HepG2 (cell line): ENCODE data around the gene CNTF. TPM values are rescaled to one million over a fixed set of nuclear protein-coding genes. Genes with fewer than 3 reads are reported as not detected.

Experiments used
- ELF1 ChIP-seq: sonication (generic); formaldehyde crosslinking; IDR thresholded peaks from 2 replicates; pipeline ENCODE4 v1.4.0; 2020; ENCODE audit warnings: missing genetic modification reagents
- ERF ChIP-seq: IDR thresholded peaks from 2 replicates; pipeline ENCODE4 v1.6.1; 2018; ENCODE audit warnings: missing biosample characterization, missing genetic modification reagents
- GATAD2A ChIP-seq: IDR thresholded peaks from 2 replicates; pipeline ENCODE4 v1.6.1; 2016
- JUN ChIP-seq: sonication (generic); formaldehyde crosslinking; IDR thresholded peaks from 2 replicates; pipeline ENCODE4 v1.4.0; 2020; ENCODE audit warnings: mild to moderate bottlenecking, missing genetic modification reagents
- KMT2A ChIP-seq: sonication (generic); formaldehyde crosslinking; IDR thresholded peaks from 2 replicates; pipeline ENCODE4 v1.4.0; 2020; ENCODE audit warnings: missing genetic modification reagents
- NCOA5 ChIP-seq: sonication (generic); formaldehyde crosslinking; IDR thresholded peaks from 2 replicates; pipeline ENCODE4 v1.4.0; 2020; ENCODE audit warnings: missing genetic modification reagents
- NFE2L2 ChIP-seq: fragments of 150-350 bp; IDR thresholded peaks from 2 replicates; pipeline ENCODE4 v1.6.1; 2014; ENCODE audit warnings: low read length
- PAX8 ChIP-seq: sonication (generic); formaldehyde crosslinking; IDR thresholded peaks from 2 replicates; pipeline ENCODE4 v1.8.0; 2022; ENCODE audit warnings: mild to moderate bottlenecking, missing genetic modification reagents, borderline replicate concordance
- PCBP1 ChIP-seq: fragments of 200-400 bp; formaldehyde crosslinking; IDR thresholded peaks from 2 replicates; pipeline ENCODE4 v1.6.1; 2017; ENCODE audit warnings: mild to moderate bottlenecking, low read depth, low read length, borderline replicate concordance
- SP2 ChIP-seq: sonication (generic); formaldehyde crosslinking; IDR thresholded peaks from 2 replicates; pipeline ENCODE4 v1.5.1; 2020; ENCODE audit warnings: mild to moderate bottlenecking, missing genetic modification reagents
- SRSF9 ChIP-seq: fragments of 200-400 bp; formaldehyde crosslinking; IDR thresholded peaks from 2 replicates; pipeline ENCODE4 v1.6.1; 2018; ENCODE audit warnings: borderline replicate concordance, mild to moderate bottlenecking, low read depth, low read length; ENCODE audit not compliant: insufficient read depth, poor library complexity, severe bottlenecking
- TBP ChIP-seq: sonication (generic); formaldehyde crosslinking; IDR thresholded peaks from 2 replicates; pipeline ENCODE4 v1.5.0; 2020; ENCODE audit warnings: missing genetic modification reagents
- TBX3 ChIP-seq: fragments of 450-650 bp; IDR thresholded peaks from 2 replicates; pipeline ENCODE4 v1.6.1; 2017; ENCODE audit warnings: antibody characterized with exemption, mild to moderate bottlenecking, inconsistent platforms, borderline replicate concordance
- TEAD3 ChIP-seq: optimal IDR thresholded peaks from 2 replicates; pipeline ENCODE3; 2016; ENCODE audit warnings: borderline replicate concordance
- XRCC5 ChIP-seq: fragments of 200-400 bp; formaldehyde crosslinking; optimal IDR thresholded peaks from 2 replicates; pipeline ENCODE3; 2017; ENCODE audit warnings: mild to moderate bottlenecking, low read length
- YEATS2 ChIP-seq: sonication (generic); formaldehyde crosslinking; IDR thresholded peaks from 2 replicates; pipeline ENCODE4 v1.4.0; 2020; ENCODE audit warnings: missing genetic modification reagents, borderline replicate concordance
- ZBTB3 ChIP-seq: sonication (generic); formaldehyde crosslinking; IDR thresholded peaks from 2 replicates; pipeline ENCODE4 v1.4.0; 2020; ENCODE audit warnings: low read depth, mild to moderate bottlenecking, moderate library complexity, missing genetic modification reagents, borderline replicate concordance
- ZFP1 ChIP-seq: IDR thresholded peaks from 2 replicates; pipeline ENCODE4 v1.6.1; 2016
- ZFP62 ChIP-seq: sonication (generic); formaldehyde crosslinking; IDR thresholded peaks from 2 replicates; pipeline ENCODE4 v1.4.0; 2020; ENCODE audit warnings: missing genetic modification reagents
- ZNF598 ChIP-seq: sonication (generic); formaldehyde crosslinking; IDR thresholded peaks from 2 replicates; pipeline ENCODE4 v1.5.1; 2020; ENCODE audit warnings: mild to moderate bottlenecking, missing genetic modification reagents, borderline replicate concordance
- ZNF724P ChIP-seq: sonication (generic); formaldehyde crosslinking; IDR thresholded peaks from 2 replicates; pipeline ENCODE4 v1.8.0; 2022; ENCODE audit warnings: missing genetic modification reagents, borderline replicate concordance
- ZSCAN30 ChIP-seq: sonication (generic); formaldehyde crosslinking; IDR thresholded peaks from 2 replicates; pipeline ENCODE4 v1.5.0; 2020; ENCODE audit warnings: mild to moderate bottlenecking, missing genetic modification reagents
- polyA plus RNA-seq, 8 experiments: library from polyadenylated mRNA; depleted of rRNA in 3 of 8; stranded (reverse) in 7 of 8; unstranded in 1 of 8; fragments of >200 nt; fragmentation: Illumina TruSeq in 4 of 8; extraction: Trizol in 4 of 8; gene quantifications; 2 replicates each; pipeline versions ENCODE4 v1.2.1 to v1.2.3, GENCODE V29; 2011 to 2016; ENCODE audit warnings: low read depth in 4 of 8, missing spikeins in 1 of 8, mixed read lengths in 1 of 8; ENCODE audit not compliant: insufficient read depth in 1 of 8
- total RNA-seq, 5 experiments: library from RNA; depleted of rRNA; stranded (reverse); fragments of >200 nt; fragmentation: Illumina TruSeq; extraction: Trizol; gene quantifications; 2 replicates each; pipeline ENCODE4 v1.2.3, GENCODE V29; 2016; ENCODE audit warnings: low read depth in 1 of 5
- TF ChIP-seq, protein P1 (sequence below): sonication (generic); formaldehyde crosslinking; IDR thresholded peaks from 2 replicates; pipeline ENCODE4 v1.5.0; 2020; ENCODE audit warnings: mild to moderate bottlenecking, missing genetic modification reagents, borderline replicate concordance
- TF ChIP-seq, protein P2 (sequence below): sonication (generic); formaldehyde crosslinking; IDR thresholded peaks from 2 replicates; pipeline ENCODE4 v1.4.0; 2020; ENCODE audit warnings: mild to moderate bottlenecking, missing genetic modification reagents
- TF ChIP-seq, protein P3 (sequence below): sonication (generic); formaldehyde crosslinking; conservative IDR thresholded peaks from 2 replicates; pipeline ENCODE4 v1.4.0; 2020; ENCODE audit warnings: missing genetic modification reagents
- TF ChIP-seq, protein P4 (sequence below): sonication (generic); formaldehyde crosslinking; IDR thresholded peaks from 2 replicates; pipeline ENCODE4 v1.4.0; 2020; ENCODE audit warnings: missing genetic modification reagents; ENCODE audit errors: not compliant biosample characterization

CNTF gene
- total and polyA plus RNA-seq, 2 of the 13 experiments (the other 11 are each of a cell fraction or from before 2014, with no cell fraction given) = 0.51 to 2.3 TPM

DNA sequence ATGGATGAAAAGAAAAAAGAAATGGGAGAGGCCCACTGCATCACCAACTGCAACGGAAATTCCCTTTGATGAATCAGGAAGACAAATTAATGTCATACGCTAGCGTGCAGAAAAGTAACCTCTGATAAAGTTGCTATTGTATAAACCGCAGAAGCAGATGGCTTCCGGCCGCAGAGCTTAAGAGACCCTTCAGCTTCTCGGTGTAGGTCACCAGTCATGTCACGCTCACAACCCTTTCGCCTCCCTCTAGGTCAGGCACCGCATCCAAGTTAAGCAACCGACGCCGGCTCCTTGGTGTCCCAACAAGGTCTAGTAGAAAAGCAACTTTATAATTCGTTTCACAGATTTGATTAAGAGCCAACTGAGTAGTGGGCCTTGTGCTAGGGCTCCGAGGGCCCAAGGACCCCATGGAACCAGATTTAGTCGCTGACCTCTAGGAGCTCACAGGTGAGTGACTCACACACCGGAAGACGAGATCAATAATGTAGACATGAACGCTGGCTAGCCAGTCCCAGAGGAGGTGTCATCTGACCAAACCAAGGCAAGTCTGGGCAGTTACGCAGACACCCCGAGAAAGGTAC is 44.8 kb upstream of the CNTF start (continued):
- no peak for TF ChIP-seq ZBTB3 (CRISPR knock-in tag)
- 0 out of 2 replicates have a peak, but pooled peaks have one; percentile 73 for TF ChIP-seq YEATS2
- no peak for TF ChIP-seq TBP (CRISPR knock-in tag)
- no peak for TF ChIP-seq TEAD3 (CRISPR knock-in tag)
- TF ChIP-seq ERF = no peak
- TF ChIP-seq JUN = 0 out of 2 replicates have a peak, but pooled peaks have one; percentile 31
- TF ChIP-seq, protein P1, sequence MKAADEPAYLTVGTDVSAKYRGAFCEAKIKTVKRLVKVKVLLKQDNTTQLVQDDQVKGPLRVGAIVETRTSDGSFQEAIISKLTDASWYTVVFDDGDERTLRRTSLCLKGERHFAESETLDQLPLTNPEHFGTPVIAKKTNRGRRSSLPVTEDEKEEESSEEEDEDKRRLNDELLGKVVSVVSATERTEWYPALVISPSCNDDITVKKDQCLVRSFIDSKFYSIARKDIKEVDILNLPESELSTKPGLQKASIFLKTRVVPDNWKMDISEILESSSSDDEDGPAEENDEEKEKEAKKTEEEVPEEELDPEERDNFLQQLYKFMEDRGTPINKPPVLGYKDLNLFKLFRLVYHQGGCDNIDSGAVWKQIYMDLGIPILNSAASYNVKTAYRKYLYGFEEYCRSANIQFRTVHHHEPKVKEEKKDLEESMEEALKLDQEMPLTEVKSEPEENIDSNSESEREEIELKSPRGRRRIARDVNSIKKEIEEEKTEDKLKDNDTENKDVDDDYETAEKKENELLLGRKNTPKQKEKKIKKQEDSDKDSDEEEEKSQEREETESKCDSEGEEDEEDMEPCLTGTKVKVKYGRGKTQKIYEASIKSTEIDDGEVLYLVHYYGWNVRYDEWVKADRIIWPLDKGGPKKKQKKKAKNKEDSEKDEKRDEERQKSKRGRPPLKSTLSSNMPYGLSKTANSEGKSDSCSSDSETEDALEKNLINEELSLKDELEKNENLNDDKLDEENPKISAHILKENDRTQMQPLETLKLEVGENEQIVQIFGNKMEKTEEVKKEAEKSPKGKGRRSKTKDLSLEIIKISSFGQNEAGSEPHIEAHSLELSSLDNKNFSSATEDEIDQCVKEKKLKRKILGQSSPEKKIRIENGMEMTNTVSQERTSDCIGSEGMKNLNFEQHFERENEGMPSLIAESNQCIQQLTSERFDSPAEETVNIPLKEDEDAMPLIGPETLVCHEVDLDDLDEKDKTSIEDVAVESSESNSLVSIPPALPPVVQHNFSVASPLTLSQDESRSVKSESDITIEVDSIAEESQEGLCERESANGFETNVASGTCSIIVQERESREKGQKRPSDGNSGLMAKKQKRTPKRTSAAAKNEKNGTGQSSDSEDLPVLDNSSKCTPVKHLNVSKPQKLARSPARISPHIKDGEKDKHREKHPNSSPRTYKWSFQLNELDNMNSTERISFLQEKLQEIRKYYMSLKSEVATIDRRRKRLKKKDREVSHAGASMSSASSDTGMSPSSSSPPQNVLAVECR = no peak; the same call in 1 of the 2 replicates
- TF ChIP-seq ZNF724P (CRISPR knock-in tag) = no peak
- TF ChIP-seq, protein P2, sequence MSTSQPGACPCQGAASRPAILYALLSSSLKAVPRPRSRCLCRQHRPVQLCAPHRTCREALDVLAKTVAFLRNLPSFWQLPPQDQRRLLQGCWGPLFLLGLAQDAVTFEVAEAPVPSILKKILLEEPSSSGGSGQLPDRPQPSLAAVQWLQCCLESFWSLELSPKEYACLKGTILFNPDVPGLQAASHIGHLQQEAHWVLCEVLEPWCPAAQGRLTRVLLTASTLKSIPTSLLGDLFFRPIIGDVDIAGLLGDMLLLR (CRISPR knock-in tag) = no peak
- no peak for TF ChIP-seq XRCC5
- TF ChIP-seq NFE2L2 = no peak
- peak; percentile 51; the same call in 1 of the 2 replicates for TF ChIP-seq TBX3
- TF ChIP-seq, protein P3, sequence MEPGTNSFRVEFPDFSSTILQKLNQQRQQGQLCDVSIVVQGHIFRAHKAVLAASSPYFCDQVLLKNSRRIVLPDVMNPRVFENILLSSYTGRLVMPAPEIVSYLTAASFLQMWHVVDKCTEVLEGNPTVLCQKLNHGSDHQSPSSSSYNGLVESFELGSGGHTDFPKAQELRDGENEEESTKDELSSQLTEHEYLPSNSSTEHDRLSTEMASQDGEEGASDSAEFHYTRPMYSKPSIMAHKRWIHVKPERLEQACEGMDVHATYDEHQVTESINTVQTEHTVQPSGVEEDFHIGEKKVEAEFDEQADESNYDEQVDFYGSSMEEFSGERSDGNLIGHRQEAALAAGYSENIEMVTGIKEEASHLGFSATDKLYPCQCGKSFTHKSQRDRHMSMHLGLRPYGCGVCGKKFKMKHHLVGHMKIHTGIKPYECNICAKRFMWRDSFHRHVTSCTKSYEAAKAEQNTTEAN (CRISPR knock-in tag) = no peak
- no peak for TF ChIP-seq ZFP1 (CRISPR knock-in tag)
- no peak for TF ChIP-seq ELF1 (CRISPR knock-in tag)
- no peak; the same call in 1 of the 2 replicates for TF ChIP-seq KMT2A (CRISPR knock-in tag)
- TF ChIP-seq, protein P4, sequence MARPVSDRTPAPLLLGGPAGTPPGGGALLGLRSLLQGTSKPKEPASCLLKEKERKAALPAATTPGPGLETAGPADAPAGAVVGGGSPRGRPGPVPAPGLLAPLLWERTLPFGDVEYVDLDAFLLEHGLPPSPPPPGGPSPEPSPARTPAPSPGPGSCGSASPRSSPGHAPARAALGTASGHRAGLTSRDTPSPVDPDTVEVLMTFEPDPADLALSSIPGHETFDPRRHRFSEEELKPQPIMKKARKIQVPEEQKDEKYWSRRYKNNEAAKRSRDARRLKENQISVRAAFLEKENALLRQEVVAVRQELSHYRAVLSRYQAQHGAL (CRISPR knock-in tag) = no peak
- TF ChIP-seq ZFP62 (CRISPR knock-in tag) = no peak
- TF ChIP-seq PCBP1 = no peak
- TF ChIP-seq ZNF598 = no peak
- TF ChIP-seq GATAD2A (CRISPR knock-in tag) = peak; percentile 59
- no peak for TF ChIP-seq SP2 (CRISPR knock-in tag)
- TF ChIP-seq NCOA5 = no peak
- no peak for TF ChIP-seq ZSCAN30 (CRISPR knock-in tag)
- no peak; the same call in 1 of the 2 replicates for TF ChIP-seq PAX8 (CRISPR knock-in tag)
- TF ChIP-seq SRSF9 = no peak
